DOHH2 (cell line): ENCODE measurements around the gene EEFSEC.

Experiments
- H3F3A ChIP-seq: fragments of 200-600 bp; sonication (generic), shearing (Covaris generic); 2 replicates; pipeline ENCODE4 v1.6.0; 2016; ENCODE audit warnings: antibody characterized with exemption, mild to moderate bottlenecking; ENCODE audit not compliant: control insufficient read depth, insufficient read depth
- H3K27ac ChIP-seq: fragments of 200-600 bp; sonication (generic); 2 replicates; pipeline ENCODE4 v1.5.1; 2014; ENCODE audit warnings: low read depth, mild to moderate bottlenecking, low read length, moderate library complexity
- H3K27me3 ChIP-seq: fragments of 200-600 bp; sonication (generic); 2 replicates; pipeline ENCODE4 v1.6.1; 2014; ENCODE audit warnings: mild to moderate bottlenecking, low read length, mixed read lengths; ENCODE audit not compliant: control insufficient read depth
- H3K36me3 ChIP-seq: fragments of 200-600 bp; sonication (generic); 2 replicates; pipeline ENCODE4 v1.6.1; 2014; ENCODE audit warnings: mild to moderate bottlenecking, low read length, moderate library complexity, mixed read lengths; ENCODE audit not compliant: control insufficient read depth
- H3K4me1 ChIP-seq: fragments of 200-600 bp; sonication (generic); 2 replicates; pipeline ENCODE4 v1.6.1; 2014; ENCODE audit warnings: mild to moderate bottlenecking, low read length, mixed read lengths; ENCODE audit not compliant: control insufficient read depth
- H3K4me2 ChIP-seq: fragments of 200-600 bp; sonication (generic); 2 replicates; pipeline ENCODE4 v1.6.0; 2014; ENCODE audit warnings: mild to moderate bottlenecking, low read length, moderate library complexity
- H3K4me3 ChIP-seq: fragments of 200-600 bp; sonication (generic); 2 replicates; pipeline ENCODE4 v1.5.1; 2014; ENCODE audit warnings: mild to moderate bottlenecking, low read length, mixed read lengths
- H3K79me2 ChIP-seq: fragments of 200-600 bp; sonication (generic); 2 replicates; pipeline ENCODE4 v1.6.1; 2014; ENCODE audit warnings: mild to moderate bottlenecking, low read length, mixed read lengths; ENCODE audit not compliant: control insufficient read depth
- H3K9me2 ChIP-seq: fragments of 200-600 bp; sonication (generic); replicated peaks from 2 replicates; pipeline ENCODE4 v1.6.1; 2014; ENCODE audit warnings: mild to moderate bottlenecking, low read length, mixed read lengths; ENCODE audit not compliant: control insufficient read depth
- H3K9me3 ChIP-seq: fragments of 200-600 bp; sonication (generic); 2 replicates; pipeline ENCODE4 v1.6.1; 2014; ENCODE audit warnings: antibody characterized with exemption, low read length, mixed read lengths; ENCODE audit not compliant: control insufficient read depth, insufficient read depth
- H4K20me1 ChIP-seq: fragments of 200-600 bp; sonication (generic); 2 replicates; pipeline ENCODE4 v1.6.0; 2014; ENCODE audit warnings: low read depth, mild to moderate bottlenecking, antibody characterized with exemption, low read length, moderate library complexity; ENCODE audit not compliant: control insufficient read depth, insufficient read depth
- CTCF ChIP-seq: fragments of 200-600 bp; sonication (generic); IDR thresholded peaks from one replicate; pipeline ENCODE4 v1.5.1; 2014; ENCODE audit warnings: antibody characterized with exemption, mild to moderate bottlenecking, low read depth, low read length; ENCODE audit not compliant: poor library complexity, severe bottlenecking
- EZH2phosphoT487 ChIP-seq: fragments of 200-600 bp; sonication (generic); IDR thresholded peaks from 2 replicates; pipeline ENCODE4 v1.6.1; 2017; ENCODE audit warnings: borderline replicate concordance, mild to moderate bottlenecking, antibody characterized with exemption, low read length, moderate library complexity, mixed read lengths

Gene EEFSEC

DNA sequence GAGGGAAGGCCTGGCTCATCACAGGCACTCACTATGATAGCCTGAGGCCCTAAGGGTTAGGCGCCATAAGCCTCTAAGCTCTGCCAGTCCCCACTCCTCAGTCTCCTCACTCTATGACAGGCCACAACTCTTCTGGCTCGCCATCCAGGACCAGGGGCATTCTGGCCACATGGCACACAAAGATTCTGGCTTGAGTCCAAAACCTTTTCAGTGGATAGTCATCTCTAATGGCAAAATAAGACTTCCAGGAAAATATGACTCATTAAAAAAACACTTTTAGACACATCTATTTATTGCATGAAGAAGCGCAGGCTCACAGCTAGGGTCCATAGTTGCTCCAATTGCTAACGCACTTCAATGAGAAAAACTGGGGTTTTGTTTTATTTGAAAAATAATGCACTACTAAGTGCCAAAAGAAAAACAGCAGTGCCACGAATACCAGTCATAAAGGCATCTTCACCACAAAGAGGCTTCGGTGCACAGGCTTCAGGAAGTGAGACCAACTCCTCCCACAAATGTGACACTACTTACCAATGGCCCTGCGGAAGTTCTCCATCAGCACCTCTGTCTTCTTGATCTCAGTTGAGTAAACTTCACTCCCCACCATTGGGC lies 40.8 kb upstream of the EEFSEC start:
- Histone ChIP-seq H3K9me2 (no peaks in the 10 kb centered on the region), H3K27ac (no peak overlapping the region), H3F3A (no peaks in the 10 kb centered on the region), H3K9me3 (no peaks in the 10 kb centered on the region), H3K36me3 (peaks cover 84% of the 10 kb centered on the region), H3K27me3 (no peaks in the 10 kb centered on the region), H4K20me1 (peaks cover 5% of the 10 kb centered on the region; the same call in 1 of the 2 replicates), H3K4me2 (no peak overlapping the region), H3K4me1 (peaks cover 22% of the 10 kb centered on the region), H3K4me3 (no peak overlapping the region), H3K79me2 (peaks cover 81% of the 10 kb centered on the region)
- TF ChIP-seq EZH2phosphoT487 (no peak), CTCF (no peak)

- no peak for TF ChIP-seq CTCF
- no peak overlapping the region for H3K27ac ChIP-seq
- H3K9me2 ChIP-seq = no peaks in the 10 kb centered on the region
- peak overlapping the region; percentile 5; the same call in 1 of the 2 replicates for H3K4me2 ChIP-seq
- H3K79me2 ChIP-seq = peaks cover 82% of the 10 kb centered on the region
- H3F3A ChIP-seq = no peaks in the 10 kb centered on the region
- no peaks in the 10 kb centered on the region for H3K9me3 ChIP-seq
- H3K36me3 ChIP-seq = peaks cover 84% of the 10 kb centered on the region
- peaks cover 5% of the 10 kb centered on the region; the same call in 1 of the 2 replicates for H4K20me1 ChIP-seq
- peaks cover 22% of the 10 kb centered on the region for H3K4me1 ChIP-seq
- no peak overlapping the region for H3K4me3 ChIP-seq
- no peaks in the 10 kb centered on the region for H3K27me3 ChIP-seq
Measured at GRCh38 chr3:128113817-128114794, 39.2 kb upstream of the EEFSEC start.

- H3K4me3 ChIP-seq = peak overlapping the region; percentile 100
- TF ChIP-seq EZH2phosphoT487 (no peak), CTCF (no peak)
- H3K9me3 ChIP-seq = peaks cover 4% of the 10 kb centered on the region; the same call in 1 of the 2 replicates
- no peak overlapping the region for H3K27ac ChIP-seq
- H3K4me1 ChIP-seq = peaks cover 22% of the 10 kb centered on the region
- H3K9me2 ChIP-seq = no peaks in the 10 kb centered on the region
- H4K20me1 ChIP-seq = no peaks in the 10 kb centered on the region
- peaks cover 64% of the 10 kb centered on the region for H3K79me2 ChIP-seq
- peaks cover 59% of the 10 kb centered on the region for H3K36me3 ChIP-seq
- peaks cover 3% of the 10 kb centered on the region; the same call in 1 of the 2 replicates for H3F3A ChIP-seq
- H3K4me2 ChIP-seq = peak overlapping the region; percentile 90
- no peaks in the 10 kb centered on the region for H3K27me3 ChIP-seq
Measured at GRCh38 chr3:128122013-128122412, 31.3 kb upstream of the EEFSEC start.
